ENCODE measurements around the gene ADGRV1.

DNA sequence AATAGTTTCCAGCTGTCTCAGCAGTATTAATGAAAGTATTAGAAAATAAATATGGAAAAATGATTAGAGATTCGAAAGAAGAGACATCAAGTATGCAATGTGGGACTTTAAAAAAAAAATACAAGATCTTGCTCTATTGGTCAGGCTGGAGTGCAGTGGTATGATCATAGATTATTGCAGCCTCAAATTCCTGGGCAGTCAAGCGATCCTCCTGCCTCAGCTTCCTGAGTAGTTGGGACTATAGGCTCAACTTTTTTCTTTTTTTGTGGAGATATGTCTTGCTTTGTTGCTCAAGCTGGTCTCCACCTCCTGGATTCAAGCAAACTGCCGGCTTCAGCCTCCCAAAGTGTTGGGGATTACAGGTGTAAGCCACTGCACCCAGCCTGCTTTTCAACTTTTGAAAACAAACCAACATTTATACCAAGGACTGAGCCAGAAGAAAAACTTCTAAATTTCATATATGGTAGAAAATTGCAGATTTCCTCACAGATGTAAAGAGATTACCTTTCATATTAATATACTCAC, 323.1 kb downstream of the ADGRV1 start:
- TF ChIP-seq, protein P1, sequence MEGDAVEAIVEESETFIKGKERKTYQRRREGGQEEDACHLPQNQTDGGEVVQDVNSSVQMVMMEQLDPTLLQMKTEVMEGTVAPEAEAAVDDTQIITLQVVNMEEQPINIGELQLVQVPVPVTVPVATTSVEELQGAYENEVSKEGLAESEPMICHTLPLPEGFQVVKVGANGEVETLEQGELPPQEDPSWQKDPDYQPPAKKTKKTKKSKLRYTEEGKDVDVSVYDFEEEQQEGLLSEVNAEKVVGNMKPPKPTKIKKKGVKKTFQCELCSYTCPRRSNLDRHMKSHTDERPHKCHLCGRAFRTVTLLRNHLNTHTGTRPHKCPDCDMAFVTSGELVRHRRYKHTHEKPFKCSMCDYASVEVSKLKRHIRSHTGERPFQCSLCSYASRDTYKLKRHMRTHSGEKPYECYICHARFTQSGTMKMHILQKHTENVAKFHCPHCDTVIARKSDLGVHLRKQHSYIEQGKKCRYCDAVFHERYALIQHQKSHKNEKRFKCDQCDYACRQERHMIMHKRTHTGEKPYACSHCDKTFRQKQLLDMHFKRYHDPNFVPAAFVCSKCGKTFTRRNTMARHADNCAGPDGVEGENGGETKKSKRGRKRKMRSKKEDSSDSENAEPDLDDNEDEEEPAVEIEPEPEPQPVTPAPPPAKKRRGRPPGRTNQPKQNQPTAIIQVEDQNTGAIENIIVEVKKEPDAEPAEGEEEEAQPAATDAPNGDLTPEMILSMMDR (IDR thresholded peaks at IDR 0.05; ENCODE audit: poor library complexity, severe bottlenecking), result no peak
- TF ChIP-seq TAF1 (IDR thresholded peaks at IDR 0.05; ENCODE audit: low read depth) (no peak), POLR2AphosphoS5 (IDR thresholded peaks at IDR 0.05) (no peak), EZH2 (IDR thresholded peaks at IDR 0.05; ENCODE audit: borderline replicate concordance, insufficient read depth, low read length, poor library complexity, severe bottlenecking) (no peak), EP300 (conservative IDR thresholded peaks at IDR 0.05; ENCODE audit: poor library complexity, severe bottlenecking) (no peak), RAD21 (conservative IDR thresholded peaks at IDR 0.05) (no peak)
- TF ChIP-seq, protein P2, sequence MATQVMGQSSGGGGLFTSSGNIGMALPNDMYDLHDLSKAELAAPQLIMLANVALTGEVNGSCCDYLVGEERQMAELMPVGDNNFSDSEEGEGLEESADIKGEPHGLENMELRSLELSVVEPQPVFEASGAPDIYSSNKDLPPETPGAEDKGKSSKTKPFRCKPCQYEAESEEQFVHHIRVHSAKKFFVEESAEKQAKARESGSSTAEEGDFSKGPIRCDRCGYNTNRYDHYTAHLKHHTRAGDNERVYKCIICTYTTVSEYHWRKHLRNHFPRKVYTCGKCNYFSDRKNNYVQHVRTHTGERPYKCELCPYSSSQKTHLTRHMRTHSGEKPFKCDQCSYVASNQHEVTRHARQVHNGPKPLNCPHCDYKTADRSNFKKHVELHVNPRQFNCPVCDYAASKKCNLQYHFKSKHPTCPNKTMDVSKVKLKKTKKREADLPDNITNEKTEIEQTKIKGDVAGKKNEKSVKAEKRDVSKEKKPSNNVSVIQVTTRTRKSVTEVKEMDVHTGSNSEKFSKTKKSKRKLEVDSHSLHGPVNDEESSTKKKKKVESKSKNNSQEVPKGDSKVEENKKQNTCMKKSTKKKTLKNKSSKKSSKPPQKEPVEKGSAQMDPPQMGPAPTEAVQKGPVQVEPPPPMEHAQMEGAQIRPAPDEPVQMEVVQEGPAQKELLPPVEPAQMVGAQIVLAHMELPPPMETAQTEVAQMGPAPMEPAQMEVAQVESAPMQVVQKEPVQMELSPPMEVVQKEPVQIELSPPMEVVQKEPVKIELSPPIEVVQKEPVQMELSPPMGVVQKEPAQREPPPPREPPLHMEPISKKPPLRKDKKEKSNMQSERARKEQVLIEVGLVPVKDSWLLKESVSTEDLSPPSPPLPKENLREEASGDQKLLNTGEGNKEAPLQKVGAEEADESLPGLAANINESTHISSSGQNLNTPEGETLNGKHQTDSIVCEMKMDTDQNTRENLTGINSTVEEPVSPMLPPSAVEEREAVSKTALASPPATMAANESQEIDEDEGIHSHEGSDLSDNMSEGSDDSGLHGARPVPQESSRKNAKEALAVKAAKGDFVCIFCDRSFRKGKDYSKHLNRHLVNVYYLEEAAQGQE (IDR thresholded peaks at IDR 0.05; ENCODE audit: borderline replicate concordance), result no peak

Data from neural cell (in vitro differentiated cells).